ENCODE data around the gene IGF2. TPM values are rescaled to one million over a fixed set of nuclear protein-coding genes. Genes with fewer than 3 reads are reported as not detected.

IGF2 gene
- total and polyA plus RNA-seq, 9 donors = 21.7 to 412 (median 135) TPM

GRCh38 chr11:2088746-2089535, 50.2 kb downstream of the IGF2 start:
- no peak overlapping the region for H3K27ac ChIP-seq
- H3K4me3 ChIP-seq = no peak overlapping the region
- H3K27me3 ChIP-seq = no peaks in the 10 kb centered on the region
- intact Hi-C loops (cut with DNase I) = no loop called here
- 80 to 85% (median 81%) methylated on average over 19 of the region's 19 CpGs for WGBS, 3 donors
- peaks cover 2% of the 10 kb centered on the region for H3K4me1 ChIP-seq (ENCODE audit: insufficient read depth)
- no peak for TF ChIP-seq EP300 (IDR thresholded peaks at IDR 0.05)
- TF ChIP-seq, protein P1, sequence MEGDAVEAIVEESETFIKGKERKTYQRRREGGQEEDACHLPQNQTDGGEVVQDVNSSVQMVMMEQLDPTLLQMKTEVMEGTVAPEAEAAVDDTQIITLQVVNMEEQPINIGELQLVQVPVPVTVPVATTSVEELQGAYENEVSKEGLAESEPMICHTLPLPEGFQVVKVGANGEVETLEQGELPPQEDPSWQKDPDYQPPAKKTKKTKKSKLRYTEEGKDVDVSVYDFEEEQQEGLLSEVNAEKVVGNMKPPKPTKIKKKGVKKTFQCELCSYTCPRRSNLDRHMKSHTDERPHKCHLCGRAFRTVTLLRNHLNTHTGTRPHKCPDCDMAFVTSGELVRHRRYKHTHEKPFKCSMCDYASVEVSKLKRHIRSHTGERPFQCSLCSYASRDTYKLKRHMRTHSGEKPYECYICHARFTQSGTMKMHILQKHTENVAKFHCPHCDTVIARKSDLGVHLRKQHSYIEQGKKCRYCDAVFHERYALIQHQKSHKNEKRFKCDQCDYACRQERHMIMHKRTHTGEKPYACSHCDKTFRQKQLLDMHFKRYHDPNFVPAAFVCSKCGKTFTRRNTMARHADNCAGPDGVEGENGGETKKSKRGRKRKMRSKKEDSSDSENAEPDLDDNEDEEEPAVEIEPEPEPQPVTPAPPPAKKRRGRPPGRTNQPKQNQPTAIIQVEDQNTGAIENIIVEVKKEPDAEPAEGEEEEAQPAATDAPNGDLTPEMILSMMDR (IDR thresholded peaks at IDR 0.05) = no peak
- no peak for TF ChIP-seq POLR2A (IDR thresholded peaks at IDR 0.05)
- no peaks in the 10 kb centered on the region for H3K36me3 ChIP-seq
- peak in 1 of 5 donors; percentile 21 for DNase-seq
- no peaks in the 10 kb centered on the region for H3K9me3 ChIP-seq

GRCh38 chr11:2088284-2088683, 50.9 kb downstream of the IGF2 start:
- DNase-seq = no peak
- Histone ChIP-seq H3K9me3 (no peaks in the 10 kb centered on the region), H3K4me1 (ENCODE audit: insufficient read depth) (peaks cover 2% of the 10 kb centered on the region), H3K4me3 (no peak overlapping the region), H3K27ac (no peak overlapping the region), H3K27me3 (no peaks in the 10 kb centered on the region), H3K36me3 (no peaks in the 10 kb centered on the region)
- WGBS, 3 donors = 76 to 83% (median 82%) methylated on average over 14 of the region's 14 CpGs
- intact Hi-C loops (cut with DNase I) = no loop called here
- TF ChIP-seq EP300 (IDR thresholded peaks at IDR 0.05) (no peak), POLR2A (IDR thresholded peaks at IDR 0.05) (no peak)
- TF ChIP-seq, protein P1 (IDR thresholded peaks at IDR 0.05) = no peak

DNA sequence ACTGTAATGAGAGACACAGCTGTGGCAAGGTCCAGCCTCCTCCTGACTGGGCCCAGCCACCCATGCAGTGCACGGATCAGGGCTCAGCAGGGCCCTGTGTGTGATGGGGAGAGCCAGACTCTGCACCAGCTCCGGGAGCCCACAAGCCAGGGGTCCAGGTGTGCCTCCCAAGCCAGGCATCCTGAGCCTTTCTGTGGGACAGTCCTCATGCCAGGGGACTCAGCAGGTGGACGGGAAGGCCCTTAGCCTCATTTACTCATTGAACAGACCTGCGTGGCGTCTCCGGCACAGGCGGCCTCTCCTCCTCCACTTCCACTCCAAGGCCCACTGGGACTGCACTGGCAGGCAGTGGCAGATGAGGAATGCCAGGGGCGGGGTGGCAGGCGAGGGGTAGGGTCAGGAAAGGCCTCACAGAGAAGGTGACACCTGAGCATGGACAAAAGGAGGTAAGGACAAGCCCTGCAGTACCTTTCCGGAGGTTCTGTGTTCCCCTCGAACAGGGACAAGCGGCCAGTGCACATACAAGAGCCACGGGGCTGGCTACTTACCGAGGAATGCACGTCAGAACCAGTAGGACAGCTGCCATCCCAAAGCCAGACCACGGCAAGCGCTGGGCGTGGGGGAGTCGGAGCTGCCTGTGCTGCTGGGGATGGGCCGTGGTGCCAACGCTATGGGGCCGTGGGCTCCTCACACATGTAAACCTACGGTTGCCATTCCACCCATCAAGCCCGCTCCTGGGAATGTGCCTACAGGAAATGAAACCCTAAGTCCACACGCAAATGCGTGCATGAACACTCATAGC, 52.7 kb downstream of the IGF2 start:
- Histone ChIP-seq H3K36me3 (no peaks in the 10 kb centered on the region), H3K4me3 (no peak overlapping the region), H3K27me3 (no peaks in the 10 kb centered on the region), H3K27ac (no peak overlapping the region), H3K9me3 (no peaks in the 10 kb centered on the region), H3K4me1 (ENCODE audit: insufficient read depth) (no peaks in the 10 kb centered on the region)
- WGBS, 3 donors = 84 to 87% (median 85%) methylated on average over 26 of the region's 26 CpGs
- intact Hi-C loops (cut with DNase I) = no loop called here
- no peak for TF ChIP-seq EP300 (IDR thresholded peaks at IDR 0.05)
- TF ChIP-seq, protein P1 (IDR thresholded peaks at IDR 0.05) = no peak
- TF ChIP-seq POLR2A (IDR thresholded peaks at IDR 0.05) = no peak
- DNase-seq = peak in 1 of 5 donors; percentile 5

DNA sequence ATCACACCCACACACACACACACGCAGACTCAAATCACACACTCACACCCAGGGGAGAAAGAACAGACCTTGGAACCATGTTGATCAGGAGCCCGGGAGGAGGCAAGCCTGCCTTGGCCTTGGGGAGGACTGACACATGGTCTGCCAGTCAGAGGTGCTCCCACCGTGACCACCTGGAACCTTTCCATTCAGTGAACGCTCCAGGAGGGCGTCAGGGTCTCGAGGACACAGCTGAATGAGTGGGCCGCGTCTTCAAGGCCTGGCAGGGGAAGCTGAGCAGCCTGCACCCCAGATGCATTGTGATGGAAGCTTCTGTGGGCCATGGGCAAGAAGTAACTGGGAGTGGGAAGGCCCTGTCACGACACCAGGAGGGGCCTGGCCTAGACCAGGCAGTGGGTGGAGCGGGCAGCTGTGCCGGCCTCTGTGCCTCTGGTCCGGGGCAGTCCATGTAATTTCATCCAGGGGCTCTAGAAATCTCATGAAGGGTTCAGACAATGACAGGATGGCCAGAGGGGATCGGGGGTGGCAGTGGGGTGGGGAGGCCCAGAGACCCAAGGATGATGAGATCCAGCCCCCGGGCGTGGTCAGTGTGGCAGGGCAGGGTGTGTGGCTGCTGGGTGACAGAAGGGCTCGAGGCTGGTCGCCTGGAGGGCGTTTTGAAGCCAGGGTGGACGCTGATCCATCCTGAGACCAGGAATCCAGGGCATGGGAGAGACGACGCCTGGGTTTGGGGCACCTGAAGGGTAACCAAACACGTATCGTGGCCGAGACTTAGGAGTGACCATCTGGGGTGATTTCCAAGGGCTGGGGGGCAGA, 53.7 kb downstream of the IGF2 start:
- Histone ChIP-seq H3K27ac (no peak overlapping the region), H3K9me3 (no peaks in the 10 kb centered on the region), H3K4me1 (ENCODE audit: insufficient read depth) (no peaks in the 10 kb centered on the region), H3K36me3 (no peaks in the 10 kb centered on the region), H3K27me3 (no peaks in the 10 kb centered on the region), H3K4me3 (no peak overlapping the region)
- TF ChIP-seq EP300 (IDR thresholded peaks at IDR 0.05) = no peak
- TF ChIP-seq, protein P1 (IDR thresholded peaks at IDR 0.05) = no peak
- no peak for TF ChIP-seq POLR2A (IDR thresholded peaks at IDR 0.05)
- peak in 1 of 5 donors; percentile 10 for DNase-seq
- intact Hi-C loops (cut with DNase I) = no loop called here
- WGBS, 3 donors = 77 to 85% (median 78%) methylated on average over 24 of the region's 24 CpGs
